ENCODE results near the gene MACROD1. TPM values are rescaled to one million over a fixed set of nuclear protein-coding genes. Genes with fewer than 3 reads are reported as not detected.

The MACROD1 gene
- total and polyA plus RNA-seq, 2 experiments from 2014 or later, result 21.2 to 403 TPM

GRCh38 chr11:64084146-64084950, 81.6 kb downstream of the MACROD1 start:
- Histone ChIP-seq H3K4me1 (ENCODE audit: insufficient read depth) (no peaks in the 10 kb centered on the region), H3K9ac (no peak overlapping the region)
- WGBS, 2 experiments (ENCODE audit: low coverage in 1 of 2, low lambda C conversion rate in 2 of 2, missing lambda C conversion rate in 2 of 2), result 87 to 89% methylated on average over 25 to 26 of the region's 26 CpGs

GRCh38 chr11:64083398-64084080, 82.4 kb downstream of the MACROD1 start:
- in situ Hi-C loops (cut with MboI), result no loop called here
- Histone ChIP-seq H3K27ac (no peak overlapping the region), H3K4me2 (ENCODE audit: unreplicated experiment) (no peak overlapping the region), H4K20me1 (ENCODE audit: insufficient read depth) (no peaks in the 10 kb centered on the region), H3K9me2 (ENCODE audit: insufficient read depth) (no peaks in the 10 kb centered on the region), H3K9ac (no peak overlapping the region), H3K27me3 (replicated peaks; ENCODE audit: insufficient read depth) (no peaks in the 10 kb centered on the region), H3K9me3 (ENCODE audit: low read depth) (no peaks in the 10 kb centered on the region), H3K36me3 (ENCODE audit: low read depth) (no peaks in the 10 kb centered on the region), H3F3A (ENCODE audit: insufficient read depth) (no peaks in the 10 kb centered on the region), H2AFZ (no peak overlapping the region), H3K79me2 (ENCODE audit: insufficient read depth) (no peaks in the 10 kb centered on the region), H3K4me1 (ENCODE audit: insufficient read depth) (no peaks in the 10 kb centered on the region), H3K4me3 (no peak overlapping the region)
- TF ChIP-seq EZH2 (IDR thresholded peaks at IDR 0.05; ENCODE audit: insufficient read depth, poor library complexity, severe bottlenecking) (no peak), EZH2phosphoT487 (IDR thresholded peaks at IDR 0.05; ENCODE audit: insufficient read depth, low read depth) (no peak)
- no peak for DNase-seq
- WGBS, 2 experiments (ENCODE audit: low coverage in 1 of 2, low lambda C conversion rate in 2 of 2, missing lambda C conversion rate in 2 of 2), result 88% methylated on average over 28 of the region's 28 CpGs

More at GRCh38 chr11:64084146-64084950, 81.6 kb downstream of the MACROD1 start:
- no peaks in the 10 kb centered on the region for H3K9me3 ChIP-seq (ENCODE audit: low read depth)
- no peak overlapping the region for H2AFZ ChIP-seq
- no peak overlapping the region for H3K27ac ChIP-seq
- H3F3A ChIP-seq (ENCODE audit: insufficient read depth), result no peaks in the 10 kb centered on the region
- DNase-seq, result no peak
- TF ChIP-seq EZH2phosphoT487 (IDR thresholded peaks at IDR 0.05; ENCODE audit: insufficient read depth, low read depth) (no peak), EZH2 (IDR thresholded peaks at IDR 0.05; ENCODE audit: insufficient read depth, poor library complexity, severe bottlenecking) (no peak)
- in situ Hi-C loops (cut with MboI), result no loop called here
- H3K79me2 ChIP-seq (ENCODE audit: insufficient read depth), result no peaks in the 10 kb centered on the region
- H4K20me1 ChIP-seq (ENCODE audit: insufficient read depth), result no peaks in the 10 kb centered on the region
- no peak overlapping the region for H3K4me2 ChIP-seq (ENCODE audit: unreplicated experiment)
- H3K9me2 ChIP-seq (ENCODE audit: insufficient read depth), result no peaks in the 10 kb centered on the region
- no peaks in the 10 kb centered on the region for H3K27me3 ChIP-seq (replicated peaks; ENCODE audit: insufficient read depth)
- no peak overlapping the region for H3K4me3 ChIP-seq
- H3K36me3 ChIP-seq (ENCODE audit: low read depth), result no peaks in the 10 kb centered on the region

- in situ Hi-C loops (cut with MboI), result no loop called here
Measured at GRCh38 chr11:64081745-64082442, 84.0 kb downstream of the MACROD1 start.

GRCh38 chr11:64080390-64080789, 85.5 kb downstream of the MACROD1 start:
- Histone ChIP-seq H3K4me1 (ENCODE audit: insufficient read depth) (no peaks in the 10 kb centered on the region), H3K36me3 (ENCODE audit: low read depth) (no peaks in the 10 kb centered on the region), H3K9me3 (ENCODE audit: low read depth) (no peaks in the 10 kb centered on the region), H3F3A (ENCODE audit: insufficient read depth) (no peaks in the 10 kb centered on the region), H2AFZ (no peak overlapping the region), H3K27me3 (replicated peaks; ENCODE audit: insufficient read depth) (no peaks in the 10 kb centered on the region), H3K9me2 (ENCODE audit: insufficient read depth) (no peaks in the 10 kb centered on the region), H3K4me2 (ENCODE audit: unreplicated experiment) (no peak overlapping the region), H3K27ac (no peak overlapping the region), H3K4me3 (no peak overlapping the region), H4K20me1 (ENCODE audit: insufficient read depth) (no peaks in the 10 kb centered on the region), H3K9ac (no peak overlapping the region), H3K79me2 (ENCODE audit: insufficient read depth) (no peaks in the 10 kb centered on the region)
- WGBS, 2 experiments (ENCODE audit: low coverage in 1 of 2, low lambda C conversion rate in 2 of 2, missing lambda C conversion rate in 2 of 2), result 89 to 92% methylated on average over 10 of the region's 10 CpGs
- in situ Hi-C loops (cut with MboI), result no loop called here
- DNase-seq, result no peak
- no peak for TF ChIP-seq EZH2 (IDR thresholded peaks at IDR 0.05; ENCODE audit: insufficient read depth, poor library complexity, severe bottlenecking)
- no peak for TF ChIP-seq EZH2phosphoT487 (IDR thresholded peaks at IDR 0.05; ENCODE audit: insufficient read depth, low read depth)

More at GRCh38 chr11:64081745-64082442, 84.0 kb downstream of the MACROD1 start:
- H3K36me3 ChIP-seq (ENCODE audit: low read depth), result no peaks in the 10 kb centered on the region
- DNase-seq, result no peak
- H3K27me3 ChIP-seq (replicated peaks; ENCODE audit: insufficient read depth), result no peaks in the 10 kb centered on the region
- H3K27ac ChIP-seq, result no peak overlapping the region
- TF ChIP-seq EZH2 (IDR thresholded peaks at IDR 0.05; ENCODE audit: insufficient read depth, poor library complexity, severe bottlenecking) (no peak), EZH2phosphoT487 (IDR thresholded peaks at IDR 0.05; ENCODE audit: insufficient read depth, low read depth) (no peak)
- no peaks in the 10 kb centered on the region for H3K79me2 ChIP-seq (ENCODE audit: insufficient read depth)
- no peak overlapping the region for H3K4me3 ChIP-seq
- no peaks in the 10 kb centered on the region for H3K4me1 ChIP-seq (ENCODE audit: insufficient read depth)
- 87 to 94% methylated on average over 26 to 27 of the region's 27 CpGs for WGBS, 2 experiments (ENCODE audit: low coverage in 1 of 2, low lambda C conversion rate in 2 of 2, missing lambda C conversion rate in 2 of 2)
- H3K9me3 ChIP-seq (ENCODE audit: low read depth), result no peaks in the 10 kb centered on the region
- no peak overlapping the region for H3K4me2 ChIP-seq (ENCODE audit: unreplicated experiment)
- no peaks in the 10 kb centered on the region for H3F3A ChIP-seq (ENCODE audit: insufficient read depth)
- H3K9ac ChIP-seq, result no peak overlapping the region
- no peak overlapping the region for H2AFZ ChIP-seq
- H4K20me1 ChIP-seq (ENCODE audit: insufficient read depth), result no peaks in the 10 kb centered on the region
- H3K9me2 ChIP-seq (ENCODE audit: insufficient read depth), result no peaks in the 10 kb centered on the region

Measured in GM23248 (cell line).